H9 (cell line): Measurements from ENCODE around the gene PDIA2. TPM values are rescaled to one million over a fixed set of nuclear protein-coding genes. Genes with fewer than 3 reads are reported as not detected.

Experiments used
- DNase-seq: peaks from one replicate; pipeline ENCODE4 v3.0.0-alpha.2; 2017
- H2AFZ ChIP-seq: one replicate; pipeline ENCODE4 v1.6.1; 2013; ENCODE audit warnings: mild to moderate bottlenecking, low read length, control low read depth, moderate library complexity
- H2AK5ac ChIP-seq: 2 replicates; pipeline ENCODE4 v1.6.1; 2013; ENCODE audit warnings: low read length, control low read depth, mixed read lengths; ENCODE audit not compliant: insufficient read length
- H2BK120ac ChIP-seq: one replicate; pipeline ENCODE4 v1.6.1; 2013; ENCODE audit warnings: low read depth, mild to moderate bottlenecking, low read length, control low read depth, inconsistent platforms; ENCODE audit not compliant: poor library complexity, severe bottlenecking
- H2BK12ac ChIP-seq: 2 replicates; pipeline ENCODE4 v1.6.1; 2013; ENCODE audit warnings: low read length, control low read depth, mixed read lengths, low read depth; ENCODE audit not compliant: insufficient read length
- H2BK15ac ChIP-seq: 2 replicates; pipeline ENCODE4 v1.6.1; 2013; ENCODE audit warnings: low read depth, low read length, control low read depth
- H2BK20ac ChIP-seq: one replicate; pipeline ENCODE4 v1.6.1; 2013; ENCODE audit warnings: low read depth, mild to moderate bottlenecking, low read length, control low read depth, inconsistent platforms; ENCODE audit not compliant: poor library complexity, severe bottlenecking
- H2BK5ac ChIP-seq: 2 replicates; pipeline ENCODE4 v1.6.1; 2013; ENCODE audit warnings: low read length, control low read depth, mixed read lengths; ENCODE audit not compliant: insufficient read length
- H3K14ac ChIP-seq: 2 replicates; pipeline ENCODE4 v1.6.1; 2013; ENCODE audit warnings: low read length, control low read depth; ENCODE audit not compliant: insufficient read depth
- H3K18ac ChIP-seq: 2 replicates; pipeline ENCODE4 v1.6.1; 2013; ENCODE audit warnings: low read depth, mild to moderate bottlenecking, mixed read lengths, low read length, control low read depth; ENCODE audit not compliant: insufficient read length
- H3K23ac ChIP-seq: 2 replicates; pipeline ENCODE4 v1.6.1; 2013; ENCODE audit warnings: low read length, control low read depth, mixed read lengths, low read depth; ENCODE audit not compliant: insufficient read length
- H3K23me2 ChIP-seq: 2 replicates; pipeline ENCODE4 v1.6.1; 2013; ENCODE audit warnings: low read depth, mild to moderate bottlenecking, mixed read lengths, low read length, control low read depth; ENCODE audit not compliant: insufficient read length, poor library complexity, severe bottlenecking
- H3K27ac ChIP-seq: 2 replicates; pipeline ENCODE4 v1.5.1; 2013; ENCODE audit warnings: low read length, control low read depth, mixed read lengths, low read depth; ENCODE audit not compliant: insufficient read length
- H3K27me3 ChIP-seq: 2 replicates; pipeline ENCODE4 v1.6.1; 2013; ENCODE audit warnings: low read length, control low read depth, inconsistent platforms; ENCODE audit not compliant: insufficient read depth
- H3K4ac ChIP-seq: 2 replicates; pipeline ENCODE4 v1.6.1; 2013; ENCODE audit warnings: low read depth, mild to moderate bottlenecking, control low read depth, inconsistent platforms, low read length, moderate library complexity
- H3K4me1 ChIP-seq: 2 replicates; pipeline ENCODE4 v1.6.1; 2013; ENCODE audit warnings: low read length, control low read depth, inconsistent platforms; ENCODE audit not compliant: insufficient read depth
- H3K4me2 ChIP-seq: 2 replicates; pipeline ENCODE4 v1.6.1; 2013; ENCODE audit warnings: low read length, control low read depth, mixed read lengths; ENCODE audit not compliant: insufficient read length, insufficient read depth
- H3K56ac ChIP-seq: 2 replicates; pipeline ENCODE4 v1.6.1; 2013; ENCODE audit warnings: low read depth, mild to moderate bottlenecking, mixed read lengths, low read length, control low read depth; ENCODE audit not compliant: insufficient read length
- H3K79me1 ChIP-seq: 2 replicates; pipeline ENCODE4 v1.6.1; 2013; ENCODE audit warnings: low read depth, mild to moderate bottlenecking, moderate library complexity, low read length, control low read depth, inconsistent platforms; ENCODE audit not compliant: insufficient read depth, poor library complexity, severe bottlenecking
- H3K79me2 ChIP-seq: 2 replicates; pipeline ENCODE4 v1.6.1; 2013; ENCODE audit warnings: low read length, control low read depth, inconsistent platforms; ENCODE audit not compliant: insufficient read depth
- H3K9ac ChIP-seq: 2 replicates; pipeline ENCODE4 v1.6.1; 2013; ENCODE audit warnings: low read length, control low read depth, mixed read lengths; ENCODE audit not compliant: insufficient read length; ENCODE audit errors: extremely low read depth
- H3K9me3 ChIP-seq: one replicate; pipeline ENCODE4 v1.6.1; 2013; ENCODE audit warnings: low read depth, low read length, inconsistent platforms; ENCODE audit not compliant: control insufficient read depth
- H3T11ph ChIP-seq: one replicate; pipeline ENCODE4 v1.6.1; 2013; ENCODE audit warnings: mild to moderate bottlenecking, low read length, control low read depth, inconsistent platforms
- H4K20me1 ChIP-seq: one replicate; pipeline ENCODE4 v1.6.1; 2013; ENCODE audit not compliant: control insufficient read depth, insufficient read length, insufficient read depth
- H4K5ac ChIP-seq: 2 replicates; pipeline ENCODE4 v1.6.1; 2013; ENCODE audit warnings: low read depth, mild to moderate bottlenecking, mixed read lengths, low read length, control low read depth; ENCODE audit not compliant: insufficient read length
- H4K8ac ChIP-seq: replicated peaks from 2 replicates; pipeline ENCODE4 v1.6.1; 2013; ENCODE audit warnings: low read length, control low read depth, mixed read lengths, low read depth; ENCODE audit not compliant: insufficient read length
- H4K91ac ChIP-seq: 2 replicates; pipeline ENCODE4 v1.6.1; 2013; ENCODE audit warnings: low read depth, mild to moderate bottlenecking, moderate library complexity, mixed read lengths, low read length, control low read depth; ENCODE audit not compliant: insufficient read length
- H3K27ac Mint-ChIP-seq, 3 experiments: 2 replicates in 2 of 3; 3 replicates in 1 of 3; pipeline ENCODE4 v1.8.0; 2020 to 2021; ENCODE audit warnings: mixed read lengths in 3 of 3, mild to moderate bottlenecking in 1 of 3, moderate library complexity in 1 of 3
- H3K27me3 Mint-ChIP-seq: 2 replicates; pipeline ENCODE4 v1.8.0; 2021; ENCODE audit warnings: low read depth, mild to moderate bottlenecking, moderate library complexity, mixed read lengths
- H3K36me3 Mint-ChIP-seq, 3 experiments: 2 replicates in 2 of 3; 3 replicates in 1 of 3; pipeline ENCODE4 v1.8.0; 2020 to 2021; ENCODE audit warnings: low read depth in 3 of 3, mixed read lengths in 3 of 3; ENCODE audit not compliant: insufficient read depth in 1 of 3
- H3K4me1 Mint-ChIP-seq, 2 experiments: 2 replicates each; pipeline ENCODE4 v1.8.0; 2020; ENCODE audit warnings: mixed read lengths in 2 of 2
- H3K4me3 Mint-ChIP-seq, 2 experiments: 2 replicates in 1 of 2; 3 replicates in 1 of 2; pipeline ENCODE4 v1.8.0; 2020 to 2021; ENCODE audit warnings: mild to moderate bottlenecking in 2 of 2, mixed read lengths in 2 of 2, moderate library complexity in 1 of 2
- H3K9me3 Mint-ChIP-seq, 2 experiments: 2 replicates in 1 of 2; 3 replicates in 1 of 2; pipeline ENCODE4 v1.8.0; 2020; ENCODE audit warnings: mild to moderate bottlenecking in 2 of 2, mixed read lengths in 2 of 2, moderate library complexity in 1 of 2
- WGBS: extraction: QIAGEN DNeasy Blood & Tissue Kit; methylation state at CpG from one replicate; pipeline ENCODE4 v1.1.7; 2013; ENCODE audit warnings: missing lambda C conversion rate, low lambda C conversion rate, mixed read lengths; ENCODE audit not compliant: insufficient read length; ENCODE audit errors: extremely low coverage; 5-methylcytosine and 5-hydroxymethylcytosine counted together
- total RNA-seq: library from RNA; stranded (reverse); gene quantifications from 2 replicates; pipeline ENCODE4 v1.2.1, GENCODE V29; 2021
- TF ChIP-seq, protein P1 (sequence below): fragments of 200-600 bp; sonication (generic); conservative IDR thresholded peaks from 3 replicates; pipeline ENCODE4 v1.8.0; 2021; ENCODE audit warnings: antibody characterized with exemption, mild to moderate bottlenecking

Gene PDIA2
- total RNA-seq, 1 experiment from 2014 or later: 1.4 TPM

DNA sequence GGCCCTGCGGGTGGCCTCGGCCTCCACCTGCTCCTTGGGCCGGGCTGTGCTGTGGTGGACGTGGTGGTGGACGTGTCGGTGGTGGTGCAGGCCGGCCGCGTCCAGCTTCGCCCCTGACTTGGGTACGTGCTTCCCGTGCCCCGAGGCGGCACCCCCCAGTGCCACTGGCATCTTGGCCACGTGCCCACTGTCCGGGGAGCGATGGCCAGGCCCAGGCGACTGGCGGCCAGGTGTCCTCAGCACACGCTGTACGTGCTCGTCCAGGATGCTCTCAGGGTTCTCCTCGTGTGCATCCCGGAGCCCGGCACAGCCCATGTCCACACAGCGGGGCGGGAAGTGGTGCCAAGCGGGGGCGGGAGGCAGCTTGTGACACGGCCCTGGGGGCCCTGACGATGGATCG, 14.9 kb downstream of the PDIA2 start:
- Mint-ChIP-seq H3K4me1 (no peaks in the 10 kb centered on the region), H3K27me3 (no peaks in the 10 kb centered on the region), H3K36me3 (peaks cover 6 to 31% (median 20%) of the 10 kb centered on the region in 3 experiments; a peak in 6 of 7 replicates), H3K4me3 (no peak overlapping the region), H3K9me3 (no peaks in the 10 kb centered on the region), H3K27ac (no peak overlapping the region)
- Histone ChIP-seq H2BK20ac (no peak overlapping the region), H4K5ac (no peak overlapping the region), H3K14ac (no peak overlapping the region), H3K27me3 (no peaks in the 10 kb centered on the region), H3K18ac (no peak overlapping the region), H2BK5ac (no peak overlapping the region), H3K9ac (no peak overlapping the region), H3K79me2 (no peaks in the 10 kb centered on the region), H2BK15ac (no peak overlapping the region), H4K20me1 (no peaks in the 10 kb centered on the region), H3K4me2 (no peak overlapping the region), H4K8ac (no peak overlapping the region), H3K79me1 (no peaks in the 10 kb centered on the region), H2AFZ (no peak overlapping the region), H3K4me1 (no peaks in the 10 kb centered on the region), H3K23me2 (no peaks in the 10 kb centered on the region), H3K27ac (no peak overlapping the region), H3T11ph (no peak overlapping the region), H3K56ac (no peak overlapping the region), H3K4ac (no peak overlapping the region), H4K91ac (no peak overlapping the region), H2BK12ac (no peak overlapping the region), H3K23ac (no peak overlapping the region), H3K9me3 (no peaks in the 10 kb centered on the region), H2AK5ac (no peak overlapping the region), H2BK120ac (no peak overlapping the region)
- TF ChIP-seq, protein P1, sequence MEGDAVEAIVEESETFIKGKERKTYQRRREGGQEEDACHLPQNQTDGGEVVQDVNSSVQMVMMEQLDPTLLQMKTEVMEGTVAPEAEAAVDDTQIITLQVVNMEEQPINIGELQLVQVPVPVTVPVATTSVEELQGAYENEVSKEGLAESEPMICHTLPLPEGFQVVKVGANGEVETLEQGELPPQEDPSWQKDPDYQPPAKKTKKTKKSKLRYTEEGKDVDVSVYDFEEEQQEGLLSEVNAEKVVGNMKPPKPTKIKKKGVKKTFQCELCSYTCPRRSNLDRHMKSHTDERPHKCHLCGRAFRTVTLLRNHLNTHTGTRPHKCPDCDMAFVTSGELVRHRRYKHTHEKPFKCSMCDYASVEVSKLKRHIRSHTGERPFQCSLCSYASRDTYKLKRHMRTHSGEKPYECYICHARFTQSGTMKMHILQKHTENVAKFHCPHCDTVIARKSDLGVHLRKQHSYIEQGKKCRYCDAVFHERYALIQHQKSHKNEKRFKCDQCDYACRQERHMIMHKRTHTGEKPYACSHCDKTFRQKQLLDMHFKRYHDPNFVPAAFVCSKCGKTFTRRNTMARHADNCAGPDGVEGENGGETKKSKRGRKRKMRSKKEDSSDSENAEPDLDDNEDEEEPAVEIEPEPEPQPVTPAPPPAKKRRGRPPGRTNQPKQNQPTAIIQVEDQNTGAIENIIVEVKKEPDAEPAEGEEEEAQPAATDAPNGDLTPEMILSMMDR: no peak
- DNase-seq: no peak
- no CpG with 5 or more reads among the region's 32 CpGs for WGBS
